Skeletal muscle satellite cell (primary cell): ENCODE measurements around the gene PLCG2.
"Not testable (repeated sequence)": the region's sequence is repeated elsewhere in the genome, so short reads cannot be mapped to it uniquely, and the experiment has no call there.

ENCODE experiments used
- H3K27me3 ChIP-seq: 2 replicates; pipeline ENCODE4 v1.7.0; 2013; ENCODE audit warnings: low read length; ENCODE audit not compliant: control insufficient read depth, insufficient read depth
- H3K36me3 ChIP-seq: 2 replicates; pipeline ENCODE4 v1.7.0; 2013; ENCODE audit warnings: mild to moderate bottlenecking, control low read depth, low read length; ENCODE audit not compliant: insufficient read depth
- H3K4me1 ChIP-seq: 2 replicates; pipeline ENCODE4 v1.7.0; 2013; ENCODE audit warnings: low read length; ENCODE audit not compliant: control insufficient read depth, insufficient read depth
- H3K4me2 ChIP-seq: 2 replicates; pipeline ENCODE4 v1.7.0; 2013; ENCODE audit warnings: mild to moderate bottlenecking, low read length
- H3K4me3 ChIP-seq: 2 replicates; pipeline ENCODE4 v1.7.0; 2013; ENCODE audit warnings: low read length
- H3K9ac ChIP-seq: 2 replicates; pipeline ENCODE4 v1.7.0; 2013; ENCODE audit warnings: mild to moderate bottlenecking, low read depth, low read length, moderate library complexity
- H3K9me3 ChIP-seq: replicated peaks from 2 replicates; pipeline ENCODE4 v1.7.0; 2013; ENCODE audit warnings: mild to moderate bottlenecking, control low read depth, low read length

PLCG2 gene

DNA sequence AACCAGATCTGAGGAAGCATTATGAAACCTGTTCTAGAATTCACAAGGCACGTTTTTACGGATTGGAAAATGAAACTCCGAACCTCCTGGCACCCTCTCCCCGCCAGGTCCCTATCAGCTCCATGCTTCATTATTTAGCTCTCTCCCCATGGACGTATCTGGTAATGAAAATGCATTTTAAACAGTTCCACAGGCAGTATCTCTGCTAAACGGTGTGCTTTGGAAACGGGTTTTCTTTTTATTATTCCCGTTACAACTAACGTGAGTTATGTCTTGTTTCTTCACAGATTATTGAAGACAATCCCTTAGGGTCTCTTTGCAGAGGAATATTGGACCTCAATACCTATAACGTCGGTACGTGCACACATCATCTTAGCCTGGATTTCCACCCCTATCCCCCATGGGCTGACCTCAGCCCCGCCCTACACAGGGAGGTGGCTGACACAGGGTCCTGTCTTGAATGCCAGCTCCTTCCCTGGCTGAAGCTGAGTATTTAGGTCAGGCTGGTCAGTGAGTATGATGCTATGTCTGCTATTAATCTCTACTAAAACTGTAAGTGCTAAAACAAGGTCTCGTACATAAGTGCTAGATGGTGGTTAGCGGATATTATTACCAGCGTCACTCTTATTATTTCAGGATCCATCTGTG is 149.3 kb downstream of the PLCG2 start:
- peaks cover 6% of the 10 kb centered on the region for H3K27me3 ChIP-seq
- H3K4me2 ChIP-seq = no peak overlapping the region
- no peak overlapping the region for H3K9ac ChIP-seq
- H3K9me3 ChIP-seq = no peaks in the 10 kb centered on the region
- no peaks in the 10 kb centered on the region for H3K36me3 ChIP-seq
- H3K4me3 ChIP-seq = no peak overlapping the region
- no peaks in the 10 kb centered on the region for H3K4me1 ChIP-seq

- no peaks in the 10 kb centered on the region for H3K9me3 ChIP-seq
- H3K4me3 ChIP-seq = no peak overlapping the region
- no peaks in the 10 kb centered on the region for H3K4me1 ChIP-seq
- peaks cover 5% of the 10 kb centered on the region for H3K27me3 ChIP-seq
- no peak overlapping the region for H3K9ac ChIP-seq
- no peaks in the 10 kb centered on the region for H3K36me3 ChIP-seq
- H3K4me2 ChIP-seq = no peak overlapping the region
These were observed 149.9 kb downstream of the PLCG2 start for GRCh38 chr16:81928975-81929374.

- no peak overlapping the region for H3K9ac ChIP-seq
- H3K27me3 ChIP-seq = peaks cover 5% of the 10 kb centered on the region
- no peak overlapping the region for H3K4me2 ChIP-seq
- H3K9me3 ChIP-seq = no peaks in the 10 kb centered on the region
- H3K36me3 ChIP-seq = no peaks in the 10 kb centered on the region
- H3K4me1 ChIP-seq = no peaks in the 10 kb centered on the region
- H3K4me3 ChIP-seq = no peak overlapping the region
These were observed 150.8 kb downstream of the PLCG2 start for GRCh38 chr16:81929841-81930240.

GRCh38 chr16:81931927-81932326 is 152.8 kb downstream of the PLCG2 start:
- Histone ChIP-seq H3K27me3 (peaks cover 5% of the 10 kb centered on the region), H3K4me3 (no peak overlapping the region), H3K9ac (no peak overlapping the region), H3K4me1 (no peaks in the 10 kb centered on the region), H3K4me2 (no peak overlapping the region), H3K9me3 (no peaks in the 10 kb centered on the region), H3K36me3 (no peaks in the 10 kb centered on the region)

GRCh38 chr16:81932668-81933067 is 153.6 kb downstream of the PLCG2 start:
- no peaks in the 10 kb centered on the region for H3K36me3 ChIP-seq
- H3K4me1 ChIP-seq = no peaks in the 10 kb centered on the region
- H3K9me3 ChIP-seq = no peaks in the 10 kb centered on the region
- H3K4me3 ChIP-seq = no peak overlapping the region
- H3K27me3 ChIP-seq = peaks cover 10% of the 10 kb centered on the region
- no peak overlapping the region for H3K4me2 ChIP-seq
- no peak overlapping the region for H3K9ac ChIP-seq

DNA sequence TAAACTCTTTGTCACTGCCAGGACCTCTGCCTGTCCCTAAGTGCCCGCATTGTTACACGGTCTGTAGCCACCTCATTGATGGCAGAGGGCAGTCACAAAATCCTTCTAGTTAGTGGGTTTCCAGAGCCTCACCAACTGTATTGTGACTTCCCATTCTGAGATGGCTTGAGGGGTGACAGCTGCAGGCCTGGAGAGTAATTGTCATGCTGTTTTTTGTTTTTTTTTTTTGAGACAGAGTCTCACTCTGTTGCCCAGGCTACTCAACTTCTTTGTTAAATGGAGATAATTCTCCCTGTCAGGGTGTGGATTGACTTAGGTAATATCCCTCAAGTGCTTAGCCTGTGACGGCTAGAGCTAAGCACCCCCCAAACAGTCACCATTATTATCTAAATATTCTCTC is 154.3 kb downstream of the PLCG2 start:
- Histone ChIP-seq H3K4me3 (no peak overlapping the region), H3K4me2 (no peak overlapping the region), H3K4me1 (no peaks in the 10 kb centered on the region), H3K27me3 (peaks cover 14% of the 10 kb centered on the region), H3K9me3 (no peaks in the 10 kb centered on the region), H3K9ac (no peak overlapping the region), H3K36me3 (no peaks in the 10 kb centered on the region)

- not testable (repeated sequence) for H3K4me1 ChIP-seq, H3K4me3 ChIP-seq, H3K4me2 ChIP-seq, H3K9ac ChIP-seq, H3K36me3 ChIP-seq, H3K9me3 ChIP-seq
- peaks cover 25% of the 10 kb centered on the region for H3K27me3 ChIP-seq
These were observed 155.6 kb downstream of the PLCG2 start for GRCh38 chr16:81934711-81935110.

- H3K4me2 ChIP-seq = no peak overlapping the region
- H3K4me1 ChIP-seq = peaks cover 5% of the 10 kb centered on the region
- no peak overlapping the region for H3K4me3 ChIP-seq
- H3K27me3 ChIP-seq = peaks cover 28% of the 10 kb centered on the region
- H3K9me3 ChIP-seq = no peaks in the 10 kb centered on the region
- H3K36me3 ChIP-seq = no peaks in the 10 kb centered on the region
- no peak overlapping the region for H3K9ac ChIP-seq
These were observed 157.3 kb downstream of the PLCG2 start for GRCh38 chr16:81936209-81937000.

GRCh38 chr16:81937305-81938038 is 158.4 kb downstream of the PLCG2 start:
- no peak overlapping the region for H3K9ac ChIP-seq
- no peaks in the 10 kb centered on the region for H3K36me3 ChIP-seq
- H3K27me3 ChIP-seq = peaks cover 23% of the 10 kb centered on the region
- no peak overlapping the region for H3K4me2 ChIP-seq
- no peaks in the 10 kb centered on the region for H3K9me3 ChIP-seq
- H3K4me1 ChIP-seq = peaks cover 5% of the 10 kb centered on the region
- H3K4me3 ChIP-seq = no peak overlapping the region

GRCh38 chr16:81938326-81939163 is 159.5 kb downstream of the PLCG2 start:
- Histone ChIP-seq H3K9ac (no peak overlapping the region), H3K4me2 (no peak overlapping the region), H3K36me3 (no peaks in the 10 kb centered on the region), H3K9me3 (no peaks in the 10 kb centered on the region), H3K4me3 (no peak overlapping the region), H3K27me3 (peaks cover 24% of the 10 kb centered on the region), H3K4me1 (peaks cover 5% of the 10 kb centered on the region)
